H1 (cell line): Measurements from ENCODE around the gene MTIF3. TPM values are rescaled to one million over a fixed set of nuclear protein-coding genes. Genes with fewer than 3 reads are reported as not detected.

ENCODE experiments used
- CTCF ChIA-PET: fragments of 300-600 bp; sonication (Branson Sonifier 250); formaldehyde crosslinking; loops from one replicate; lab custom pipeline; 2021; ENCODE audit not compliant: partially characterized antibody; lab: Charles Lee
- POLR2A ChIA-PET: fragments of 300-600 bp; sonication (Branson Sonifier 250); formaldehyde crosslinking; loops from one replicate; lab custom pipeline; 2021; ENCODE audit warnings: inconsistent platforms; ENCODE audit not compliant: partially characterized antibody; lab: Charles Lee
- DNase-seq, 2 experiments: peaks; one replicate each; pipeline versions ENCODE4 v3.0.0 to v3.0.0-alpha.2; 2010 to 2022; ENCODE audit warnings: low spot score in 2 of 2, low read depth in 1 of 2, mixed read lengths in 1 of 2
- FAIRE-seq: peaks from 2 replicates; lab custom pipeline; 2011; peaks lifted over from hg19 to GRCh38; lab: Jason Lieb, UNC
- H2AFZ ChIP-seq: 2 replicates; pipeline ENCODE4 v1.8.1; 2012; ENCODE audit warnings: low read length, inconsistent platforms
- H2AK5ac ChIP-seq: 2 replicates; pipeline ENCODE4 v1.6.1; 2013; ENCODE audit warnings: low read depth, low read length
- H2BK120ac ChIP-seq: replicated peaks from 2 replicates; pipeline ENCODE3; 2013; ENCODE audit warnings: low read depth, low read length, inconsistent platforms
- H2BK12ac ChIP-seq: 2 replicates; pipeline ENCODE4 v1.6.1; 2013; ENCODE audit warnings: low read depth, low read length
- H2BK15ac ChIP-seq: 2 replicates; pipeline ENCODE4 v1.6.1; 2013; ENCODE audit warnings: low read length
- H2BK20ac ChIP-seq: 2 replicates; pipeline ENCODE4 v1.6.1; 2013; ENCODE audit warnings: low read length
- H2BK5ac ChIP-seq: 2 replicates; pipeline ENCODE4 v1.6.1; 2013; ENCODE audit warnings: low read depth, low read length
- H3K14ac ChIP-seq: 2 replicates; pipeline ENCODE4 v1.6.1; 2013; ENCODE audit warnings: inconsistent platforms; ENCODE audit not compliant: insufficient read length
- H3K18ac ChIP-seq: 2 replicates; pipeline ENCODE4 v1.6.1; 2013; ENCODE audit warnings: low read length; ENCODE audit errors: extremely low read depth
- H3K23ac ChIP-seq: 2 replicates; pipeline ENCODE4 v1.6.1; 2013; ENCODE audit warnings: inconsistent platforms; ENCODE audit not compliant: insufficient read length
- H3K23me2 ChIP-seq: 2 replicates; pipeline ENCODE4 v1.6.1; 2013; ENCODE audit warnings: low read depth, low read length
- H3K27ac ChIP-seq: 2 replicates; pipeline ENCODE4 v1.6.1; 2011; ENCODE audit warnings: low read depth, low read length, inconsistent platforms
- H3K27me3 ChIP-seq, 4 experiments: replicated peaks in 1 of 4; 1 replicate in 1 of 4; 2 replicates in 3 of 4; pipeline versions ENCODE4 v1.6.1 to v1.8.1; 2011 to 2013; ENCODE audit warnings: low read length in 3 of 4, mild to moderate bottlenecking in 3 of 4, inconsistent platforms in 2 of 4, mixed read lengths in 2 of 4, moderate library complexity in 1 of 4; ENCODE audit not compliant: control insufficient read depth in 3 of 4, insufficient read depth in 3 of 4; ENCODE audit errors: extremely low read depth in 1 of 4
- H3K36me3 ChIP-seq, 4 experiments: 2 replicates each; pipeline versions ENCODE4 v1.6.1 to v1.8.1; 2011 to 2013; ENCODE audit warnings: mild to moderate bottlenecking in 4 of 4, low read length in 3 of 4, moderate library complexity in 2 of 4, control low read depth in 1 of 4, inconsistent platforms in 1 of 4; ENCODE audit not compliant: insufficient read depth in 4 of 4, control insufficient read depth in 2 of 4
- H3K4ac ChIP-seq: replicated peaks from 2 replicates; pipeline ENCODE3; 2013; ENCODE audit warnings: low read length, low read depth, mixed read lengths, inconsistent platforms; ENCODE audit not compliant: insufficient read length
- H3K4me1 ChIP-seq, 4 experiments: replicated peaks in 1 of 4; 1 replicate in 1 of 4; 2 replicates in 3 of 4; pipeline versions ENCODE4 v1.6.1 to v1.8.1; 2011 to 2013; ENCODE audit warnings: low read length in 3 of 4, inconsistent platforms in 2 of 4, mixed read lengths in 1 of 4; ENCODE audit not compliant: insufficient read depth in 4 of 4, control insufficient read depth in 3 of 4
- H3K4me2 ChIP-seq, 2 experiments: 2 replicates each; pipeline versions ENCODE4 v1.6.1 to v1.8.1; 2011 to 2013; ENCODE audit warnings: low read depth in 2 of 2, low read length in 2 of 2, control low read depth in 1 of 2, inconsistent platforms in 1 of 2, mild to moderate bottlenecking in 1 of 2; ENCODE audit not compliant: insufficient read depth in 1 of 2
- H3K4me3 ChIP-seq, 4 experiments: fragments of 200-600, 300-600 bp in 1 of 4; sonication (generic), shearing (Covaris generic), sonication (Bioruptor Twin) in 1 of 4; 2 replicates each; pipeline versions ENCODE4 v1.5.1 to v1.8.1; 2011 to 2016; ENCODE audit warnings: low read length in 4 of 4, low read depth in 3 of 4, control low read depth in 2 of 4, inconsistent platforms in 2 of 4, mild to moderate bottlenecking in 2 of 4, mixed read lengths in 1 of 4, moderate library complexity in 1 of 4; ENCODE audit not compliant: insufficient read depth in 2 of 4; ENCODE audit errors: extremely low read depth in 1 of 4
- H3K56ac ChIP-seq: replicated peaks from 2 replicates; pipeline ENCODE3; 2013; ENCODE audit warnings: low read depth, mild to moderate bottlenecking, mixed read lengths, low read length, inconsistent platforms; ENCODE audit not compliant: insufficient read length
- H3K79me1 ChIP-seq: 2 replicates; pipeline ENCODE4 v1.6.1; 2013; ENCODE audit warnings: low read depth, low read length, control low read depth
- H3K79me2 ChIP-seq, 2 experiments: 2 replicates each; pipeline versions ENCODE4 v1.6.1 to v1.8.1; 2012 to 2013; ENCODE audit warnings: low read length in 2 of 2, mild to moderate bottlenecking in 2 of 2, inconsistent platforms in 1 of 2; ENCODE audit not compliant: insufficient read depth in 2 of 2, control insufficient read depth in 1 of 2
- H3K9ac ChIP-seq, 4 experiments: replicated peaks in 1 of 4; 1 replicate in 1 of 4; 2 replicates in 3 of 4; pipeline versions ENCODE4 v1.6.1 to v1.8.1; 2011 to 2013; ENCODE audit warnings: low read depth in 3 of 4, low read length in 3 of 4, control low read depth in 2 of 4, mild to moderate bottlenecking in 2 of 4, moderate library complexity in 2 of 4, inconsistent platforms in 1 of 4; ENCODE audit errors: extremely low read depth in 1 of 4
- H3K9me3 ChIP-seq, 2 experiments: 2 replicates each; pipeline versions ENCODE4 v1.6.1 to v1.8.1; 2012 to 2013; ENCODE audit warnings: mild to moderate bottlenecking in 2 of 2, moderate library complexity in 2 of 2, control low read depth in 1 of 2, inconsistent platforms in 1 of 2, low read depth in 1 of 2, low read length in 1 of 2, mixed read lengths in 1 of 2; ENCODE audit not compliant: insufficient read depth in 2 of 2
- H4K20me1 ChIP-seq, 2 experiments: replicated peaks in 1 of 2; 2 replicates each; pipeline versions ENCODE3 to v1.8.1; 2011 to 2013; ENCODE audit warnings: inconsistent platforms in 2 of 2, low read length in 2 of 2, mild to moderate bottlenecking in 1 of 2; ENCODE audit not compliant: insufficient read depth in 2 of 2, control insufficient read depth in 1 of 2
- H4K5ac ChIP-seq: 2 replicates; pipeline ENCODE4 v1.6.1; 2013; ENCODE audit warnings: low read length, low read depth, mixed read lengths, inconsistent platforms; ENCODE audit not compliant: insufficient read length
- H4K8ac ChIP-seq: 2 replicates; pipeline ENCODE4 v1.8.0; 2013; ENCODE audit warnings: mild to moderate bottlenecking, moderate library complexity, low read length, inconsistent platforms; ENCODE audit not compliant: insufficient read depth; ENCODE audit errors: extremely low read depth
- H4K91ac ChIP-seq: replicated peaks from 2 replicates; pipeline ENCODE3; 2013; ENCODE audit warnings: low read length, mixed read lengths, inconsistent platforms; ENCODE audit not compliant: insufficient read length
- CBX5 ChIP-seq: fragments of 300-800, 300-1000 bp; sonication (generic); IDR thresholded peaks from 2 replicates; pipeline ENCODE4 v1.7.1; 2016; ENCODE audit warnings: antibody characterized with exemption, low read length, low read depth
- CBX8 ChIP-seq: fragments of 300-800, 300-1000 bp; sonication (generic); IDR thresholded peaks from 2 replicates; pipeline ENCODE4 v1.7.1; 2016; ENCODE audit warnings: low read depth, low read length, borderline replicate concordance
- CHD1 ChIP-seq: IDR thresholded peaks from 2 replicates; pipeline ENCODE4 v1.6.1; 2012; ENCODE audit warnings: low read depth, low read length, improper control_type of control experiment
- CHD2 ChIP-seq: IDR thresholded peaks from 2 replicates; pipeline ENCODE4 v1.6.1; 2012; ENCODE audit warnings: low read length, improper control_type of control experiment
- EP300 ChIP-seq, 2 experiments: IDR thresholded peaks; 1 replicate in 1 of 2; 2 replicates in 1 of 2; pipeline ENCODE4 v1.6.1; 2011 to 2012; ENCODE audit warnings: low read depth in 2 of 2, low read length in 2 of 2, mild to moderate bottlenecking in 2 of 2, borderline replicate concordance in 1 of 2, inconsistent platforms in 1 of 2, moderate library complexity in 1 of 2
- HDAC6 ChIP-seq: IDR thresholded peaks from one replicate; pipeline ENCODE4 v1.7.1; 2012; ENCODE audit warnings: low read depth, mild to moderate bottlenecking, inconsistent platforms, low read length, moderate library complexity
- JUND ChIP-seq: IDR thresholded peaks from 2 replicates; pipeline ENCODE4 v1.6.1; 2011; ENCODE audit warnings: mild to moderate bottlenecking, improper control_type of control experiment, low read length
- KDM4A ChIP-seq: IDR thresholded peaks from one replicate; pipeline ENCODE4 v1.7.1; 2012; ENCODE audit warnings: low read depth, mild to moderate bottlenecking, moderate library complexity, low read length, inconsistent platforms; ENCODE audit not compliant: severe bottlenecking
- NANOG ChIP-seq: IDR thresholded peaks from 2 replicates; pipeline ENCODE4 v1.6.1; 2011; ENCODE audit warnings: low read length, low read depth, mild to moderate bottlenecking, inconsistent platforms; ENCODE audit not compliant: insufficient read depth, poor library complexity, severe bottlenecking
- NRF1 ChIP-seq: IDR thresholded peaks from 2 replicates; pipeline ENCODE4 v1.6.1; 2011; ENCODE audit warnings: mild to moderate bottlenecking, low read depth, low read length, improper control_type of control experiment
- RFX5 ChIP-seq: IDR thresholded peaks from 2 replicates; pipeline ENCODE4 v1.6.1; 2011; ENCODE audit warnings: low read depth, low read length, improper control_type of control experiment, borderline replicate concordance
- SAP30 ChIP-seq: fragments of 300-600 bp; sonication (generic); IDR thresholded peaks from 2 replicates; pipeline ENCODE4 v1.7.1; 2012; ENCODE audit warnings: low read length, moderate library complexity, mild to moderate bottlenecking, inconsistent platforms; ENCODE audit not compliant: insufficient read depth, insufficient replicate concordance
- SP1 ChIP-seq: IDR thresholded peaks from 2 replicates; pipeline ENCODE4 v1.6.1; 2011; ENCODE audit warnings: low read depth, low read length
- WGBS, 2 experiments: shearing (Covaris generic) in 1 of 2; methylation state at CpG; one replicate each; pipeline versions ENCODE4 v1.1.6 to v1.1.7; 2013 to 2015; ENCODE audit warnings: low lambda C conversion rate in 2 of 2, mixed read lengths in 2 of 2, inconsistent platforms in 1 of 2, low coverage in 1 of 2, missing lambda C conversion rate in 1 of 2; ENCODE audit not compliant: insufficient replicate concordance in 2 of 2, insufficient coverage in 1 of 2, insufficient read length in 1 of 2; ENCODE audit errors: extremely low coverage in 1 of 2, missing lambda C conversion rate in 1 of 2; 5-methylcytosine and 5-hydroxymethylcytosine counted together
- polyA plus RNA-seq, 7 experiments: library from polyadenylated mRNA; depleted of rRNA in 3 of 7; stranded (reverse) in 5 of 7; unstranded in 2 of 7; fragments of >200 nt in 5 of 7; fragments of 200-250 nt in 2 of 7; gene quantifications; 1 replicate in 5 of 7; 2 replicates in 1 of 7; 4 replicates in 1 of 7; pipeline versions ENCODE4 v1.2.1 to v1.2.3, GENCODE V29; 2011 to 2013; ENCODE audit warnings: missing spikeins in 2 of 7, mixed read lengths in 2 of 7
- total RNA-seq: library from RNA; stranded (reverse); fragmentation: NEBNext Ultra II Directional; extraction: Animal tissue kit (Norgen Biotek cat#: 25700); gene quantifications from 2 replicates; pipeline ENCODE4 v1.2.1, GENCODE V29; 2021
- TF ChIP-seq, protein P1 (sequence below): IDR thresholded peaks from 2 replicates; pipeline ENCODE4 v1.6.1; 2011; ENCODE audit warnings: low read depth, mild to moderate bottlenecking, low read length; ENCODE audit not compliant: insufficient read depth

MTIF3 gene
- total and polyA plus RNA-seq, 2 of the 8 experiments (the other 6 are each of a cell fraction or from before 2014, with no cell fraction given), result 29.4 to 36.4 TPM

- no peaks in the 10 kb centered on the region for H3K9me3 ChIP-seq
- no peaks in the 10 kb centered on the region for H3K79me2 ChIP-seq
- H3K14ac ChIP-seq, result no peak overlapping the region
- H4K8ac ChIP-seq, result no peak overlapping the region
- H2AK5ac ChIP-seq, result no peak overlapping the region
- H3K23ac ChIP-seq, result no peak overlapping the region
- DNase-seq (no peak), FAIRE-seq (no peak)
- H3K56ac ChIP-seq, result no peak overlapping the region
- H3K4me3 ChIP-seq, result no peak overlapping the region
- no peak overlapping the region for H2BK5ac ChIP-seq
- H3K36me3 ChIP-seq, result no peaks in the 10 kb centered on the region
- no peaks in the 10 kb centered on the region for H3K4me1 ChIP-seq
- no peak overlapping the region for H3K18ac ChIP-seq
- H4K20me1 ChIP-seq, result no peaks in the 10 kb centered on the region
- H3K27me3 ChIP-seq, result no peaks in the 10 kb centered on the region
- no peak overlapping the region for H4K91ac ChIP-seq
- CTCF ChIA-PET, result interaction anchor here (0.9 to 1.8 kb wide), 5 partner anchors 11 to 121 kb away, joined by 3 to 6 read pairs (median 4); no protein-coding TSS in a partner anchor
- H4K5ac ChIP-seq, result no peak overlapping the region
- no peak overlapping the region for H3K9ac ChIP-seq
- H2BK20ac ChIP-seq, result no peak overlapping the region
- no peaks in the 10 kb centered on the region for H3K79me1 ChIP-seq
- H3K4me2 ChIP-seq, result no peak overlapping the region
- no peak overlapping the region for H2BK15ac ChIP-seq
- POLR2A ChIA-PET, result interaction anchor here (1.0 kb wide), 1 partner anchor 32 kb away, joined by 3 read pairs; no protein-coding TSS in a partner anchor
- WGBS, 2 experiments, result 95% methylated on average over 7 of the region's 7 CpGs; no CpG with 5 or more reads in 1 of the 2 experiments
- H2BK120ac ChIP-seq, result no peak overlapping the region
- H3K27ac ChIP-seq, result no peak overlapping the region
- no peak overlapping the region for H2AFZ ChIP-seq
- H3K23me2 ChIP-seq, result no peaks in the 10 kb centered on the region
- no peak overlapping the region for H2BK12ac ChIP-seq
- H3K4ac ChIP-seq, result no peak overlapping the region
- TF ChIP-seq JUND, result no peak
- no peak for TF ChIP-seq RFX5
- TF ChIP-seq SAP30, result no peak
- no peak for TF ChIP-seq CBX5
- TF ChIP-seq, protein P1, sequence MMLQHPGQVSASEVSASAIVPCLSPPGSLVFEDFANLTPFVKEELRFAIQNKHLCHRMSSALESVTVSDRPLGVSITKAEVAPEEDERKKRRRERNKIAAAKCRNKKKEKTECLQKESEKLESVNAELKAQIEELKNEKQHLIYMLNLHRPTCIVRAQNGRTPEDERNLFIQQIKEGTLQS, result no peak
- TF ChIP-seq CHD1, result no peak
- TF ChIP-seq EP300 (IDR thresholded peaks at IDR 0.05; ENCODE audit: borderline replicate concordance in 1 of 2, low read depth in 2 of 2, low read length in 2 of 2), result no peak
- TF ChIP-seq HDAC6, result no peak
- TF ChIP-seq CHD2, result no peak
- no peak for TF ChIP-seq NRF1
- no peak for TF ChIP-seq NANOG
- no peak for TF ChIP-seq SP1
- TF ChIP-seq CBX8, result no peak
- no peak for TF ChIP-seq KDM4A
Observed at GRCh38 chr13:27482983-27483382, 32.6 kb upstream of the MTIF3 start.
